NCI-H524 (cell line): Measurements from ENCODE around the gene GNPTAB.
"Not testable (repeated sequence)": the region's sequence is repeated elsewhere in the genome, so short reads cannot be mapped to it uniquely, and the experiment has no call there.

Source experiments
- DNase-seq, 2 experiments: peaks; one replicate each; lab custom pipeline; 2025; lab: John Stamatoyannopoulos, UW

GNPTAB gene

GRCh38 chr12:101830367-101831325 lies at the start of gene GNPTAB:
TSS of gene GNPTAB (minus strand) at chr12:101830959. CDS start at chr12:101830675, 284 bp downstream.
- DNase-seq = peak; percentile 74 to 86

GRCh38 chr12:101878243-101878821 lies 47.6 kb upstream of the GNPTAB start:
- DNase-seq = no peak

- DNase-seq = peak in 1 of 2 experiments; percentile 13
Observed at GRCh38 chr12:101877806-101878242, 47.1 kb upstream of the GNPTAB start.

- DNase-seq = peak in 1 of 2 experiments; percentile 27
Observed at GRCh38 chr12:101876861-101877805, 46.4 kb upstream of the GNPTAB start, which contains the start of gene DRAM1. TSS of gene DRAM1 (plus strand) at chr12:101877580. CDS start at chr12:101877790, 210 bp downstream.

- DNase-seq = no peak
Observed at GRCh38 chr12:101876322-101876860, 45.6 kb upstream of the GNPTAB start.

GRCh38 chr12:101875162-101875561 lies 44.4 kb upstream of the GNPTAB start:
- no peak for DNase-seq

GRCh38 chr12:101870925-101871324 lies 40.2 kb upstream of the GNPTAB start:
- no peak for DNase-seq

GRCh38 chr12:101867619-101868018 lies 36.9 kb upstream of the GNPTAB start:
- not testable (repeated sequence) for DNase-seq

GRCh38 chr12:101866615-101867373 lies 36.0 kb upstream of the GNPTAB start:
- no peak for DNase-seq

GRCh38 chr12:101863981-101864380 lies 33.2 kb upstream of the GNPTAB start:
- DNase-seq = no peak

- DNase-seq = no peak
Observed at GRCh38 chr12:101862245-101862644, 31.5 kb upstream of the GNPTAB start.

- DNase-seq = not testable (repeated sequence)
Observed at GRCh38 chr12:101861688-101862087, 30.9 kb upstream of the GNPTAB start.

GRCh38 chr12:101859664-101860607 lies 29.2 kb upstream of the GNPTAB start:
- no peak for DNase-seq

GRCh38 chr12:101858361-101858760 lies 27.6 kb upstream of the GNPTAB start:
- no peak for DNase-seq

GRCh38 chr12:101857043-101857558 lies 26.3 kb upstream of the GNPTAB start:
- DNase-seq = no peak

- DNase-seq = not testable (repeated sequence)
Observed at GRCh38 chr12:101856614-101857013, 25.9 kb upstream of the GNPTAB start.

- no peak for DNase-seq
Observed at GRCh38 chr12:101855976-101856375, 25.2 kb upstream of the GNPTAB start.

- peak in 1 of 2 experiments; percentile 5 for DNase-seq
Observed at GRCh38 chr12:101855364-101855884, 24.7 kb upstream of the GNPTAB start.

GRCh38 chr12:101854747-101855146 lies 24.0 kb upstream of the GNPTAB start:
- DNase-seq = no peak
